Measurements from ENCODE around the gene KLF11.

Gene KLF11

DNA sequence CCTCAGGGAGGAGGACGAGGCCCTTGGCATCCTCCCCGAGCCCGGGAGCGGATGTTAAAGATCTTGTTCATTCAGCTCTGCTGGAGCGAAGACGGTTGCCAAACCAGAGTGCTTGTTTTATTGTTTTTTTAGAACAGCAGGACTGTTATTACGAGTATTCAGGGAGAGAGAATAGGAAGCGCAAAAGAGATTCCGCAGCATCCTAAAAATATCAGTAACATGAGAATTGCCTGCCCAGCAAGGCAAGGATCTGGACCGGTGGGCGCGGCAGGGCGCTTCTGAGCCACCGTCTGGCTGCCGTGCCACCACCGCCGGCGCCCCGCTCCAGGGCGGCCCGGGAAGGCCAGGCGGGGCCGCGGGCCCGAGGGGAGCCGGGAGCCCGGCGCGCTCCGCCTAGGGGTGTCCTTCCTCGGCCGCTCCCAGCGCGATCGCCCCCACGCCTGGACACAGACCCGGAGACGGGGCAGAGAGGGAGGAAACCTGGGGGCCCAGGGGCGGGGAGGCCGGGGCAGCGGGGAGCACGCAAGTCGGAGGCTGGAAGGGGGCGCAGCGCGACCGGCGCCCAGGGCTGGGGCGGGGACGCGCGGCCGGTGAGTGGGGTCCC lies 36.0 kb downstream of the KLF11 start:
- DNase-seq (ENCODE audit: low read depth), result peak; percentile 89
- TF ChIP-seq, protein P1, sequence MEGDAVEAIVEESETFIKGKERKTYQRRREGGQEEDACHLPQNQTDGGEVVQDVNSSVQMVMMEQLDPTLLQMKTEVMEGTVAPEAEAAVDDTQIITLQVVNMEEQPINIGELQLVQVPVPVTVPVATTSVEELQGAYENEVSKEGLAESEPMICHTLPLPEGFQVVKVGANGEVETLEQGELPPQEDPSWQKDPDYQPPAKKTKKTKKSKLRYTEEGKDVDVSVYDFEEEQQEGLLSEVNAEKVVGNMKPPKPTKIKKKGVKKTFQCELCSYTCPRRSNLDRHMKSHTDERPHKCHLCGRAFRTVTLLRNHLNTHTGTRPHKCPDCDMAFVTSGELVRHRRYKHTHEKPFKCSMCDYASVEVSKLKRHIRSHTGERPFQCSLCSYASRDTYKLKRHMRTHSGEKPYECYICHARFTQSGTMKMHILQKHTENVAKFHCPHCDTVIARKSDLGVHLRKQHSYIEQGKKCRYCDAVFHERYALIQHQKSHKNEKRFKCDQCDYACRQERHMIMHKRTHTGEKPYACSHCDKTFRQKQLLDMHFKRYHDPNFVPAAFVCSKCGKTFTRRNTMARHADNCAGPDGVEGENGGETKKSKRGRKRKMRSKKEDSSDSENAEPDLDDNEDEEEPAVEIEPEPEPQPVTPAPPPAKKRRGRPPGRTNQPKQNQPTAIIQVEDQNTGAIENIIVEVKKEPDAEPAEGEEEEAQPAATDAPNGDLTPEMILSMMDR (IDR thresholded peaks at IDR 0.05; ENCODE audit: low read depth, low read length, missing control alignments), result no peak
- peak overlapping the region; percentile 36 for H3K4me3 ChIP-seq (ENCODE audit: low read depth, low read length)
- in situ Hi-C loops (cut with HindIII; ENCODE audit: low sequenced_read_pairs), result no loop called here

- peak within 1 kb of the TSS; percentile 36 for H3K4me3 ChIP-seq (ENCODE audit: low read depth, low read length)
- in situ Hi-C loops (cut with HindIII; ENCODE audit: low sequenced_read_pairs), result no loop called here
- DNase-seq (ENCODE audit: low read depth), result no peak
- TF ChIP-seq, protein P1 (IDR thresholded peaks at IDR 0.05; ENCODE audit: low read depth, low read length, missing control alignments), result no peak
Measured at GRCh38 chr2:10079870-10080535, 36.7 kb downstream of the KLF11 start, which contains the start of gene CYS1. TSS of gene CYS1 (minus strand) at chr2:10080411. CDS start at chr2:10080223, 188 bp downstream.

DNA sequence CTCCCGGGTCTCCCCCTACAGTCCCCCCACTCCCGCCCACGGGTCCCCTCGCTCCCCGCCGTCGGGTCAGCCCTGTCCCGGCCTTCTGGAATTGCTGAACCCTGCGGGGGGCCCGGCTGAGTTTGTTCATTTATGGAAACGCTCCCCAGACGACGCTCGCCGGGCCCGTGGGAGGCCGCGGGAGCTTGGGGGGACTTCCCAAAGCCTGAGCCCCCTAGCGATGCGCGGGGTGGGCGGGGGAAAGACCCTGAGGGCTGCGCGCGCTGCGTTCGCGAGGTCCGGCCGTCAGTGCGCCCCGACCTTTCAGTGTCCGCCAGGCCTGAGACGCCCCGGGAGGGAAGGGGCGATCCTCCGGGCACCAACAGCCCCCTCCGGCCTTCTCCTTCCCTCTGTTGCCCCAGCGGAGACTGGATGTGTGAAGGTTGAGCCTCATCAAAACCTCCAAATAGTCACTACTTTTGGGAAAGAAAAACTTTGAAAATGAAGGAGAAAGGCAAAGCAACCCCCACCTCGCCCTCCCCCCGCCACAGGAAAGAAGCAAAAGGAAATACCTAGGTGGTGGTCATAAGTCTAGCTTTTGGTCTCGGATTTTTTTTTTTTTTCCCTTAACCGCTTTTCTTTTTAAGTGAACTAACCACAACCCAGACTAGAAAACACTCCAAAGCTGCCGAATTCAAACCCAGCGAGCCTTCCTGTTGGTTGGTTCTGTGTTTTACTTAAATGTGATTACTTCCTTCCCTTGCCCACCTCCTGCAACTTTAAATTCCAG lies 37.4 kb downstream of the KLF11 start:
- TF ChIP-seq, protein P1 (IDR thresholded peaks at IDR 0.05; ENCODE audit: low read depth, low read length, missing control alignments), result no peak
- in situ Hi-C loops (cut with HindIII; ENCODE audit: low sequenced_read_pairs), result no loop called here
- peak overlapping the region; percentile 36 for H3K4me3 ChIP-seq (ENCODE audit: low read depth, low read length)
- peak; percentile 20 for DNase-seq (ENCODE audit: low read depth)

GRCh38 chr2:10083046-10083445 lies 39.7 kb downstream of the KLF11 start:
- DNase-seq (ENCODE audit: low read depth), result no peak
- no peak overlapping the region for H3K4me3 ChIP-seq (ENCODE audit: low read depth, low read length)
- in situ Hi-C loops (cut with HindIII; ENCODE audit: low sequenced_read_pairs), result no loop called here
- TF ChIP-seq, protein P1 (IDR thresholded peaks at IDR 0.05; ENCODE audit: low read depth, low read length, missing control alignments), result no peak

DNA sequence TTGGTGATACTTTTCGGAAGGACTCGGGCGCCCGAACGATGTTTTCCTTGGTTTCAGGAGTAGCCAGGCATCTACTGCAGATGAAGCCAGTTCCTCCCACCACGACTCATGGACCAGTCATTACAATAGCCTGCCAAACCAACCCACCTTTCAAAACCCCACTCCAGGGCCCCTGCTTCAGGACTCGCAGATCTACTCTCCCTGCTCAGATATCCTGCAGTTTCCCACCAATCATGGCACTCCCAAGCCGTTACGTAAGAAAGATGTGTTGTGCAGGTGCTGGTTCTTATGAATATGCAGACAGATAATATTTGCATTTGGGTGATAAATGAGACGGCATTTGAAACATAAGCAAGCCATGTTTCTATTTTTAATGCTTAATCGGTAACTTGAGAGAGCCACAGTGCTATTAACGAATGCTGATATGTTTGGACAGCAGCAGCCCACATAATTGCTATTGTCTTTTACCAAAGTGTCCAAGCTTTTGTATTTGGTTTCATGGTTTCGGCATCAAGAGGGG lies 40.4 kb downstream of the KLF11 start:
- no peak for DNase-seq (ENCODE audit: low read depth)
- in situ Hi-C loops (cut with HindIII; ENCODE audit: low sequenced_read_pairs), result no loop called here
- no peak overlapping the region for H3K4me3 ChIP-seq (ENCODE audit: low read depth, low read length)
- TF ChIP-seq, protein P1 (IDR thresholded peaks at IDR 0.05; ENCODE audit: low read depth, low read length, missing control alignments), result no peak

GRCh38 chr2:10084223-10084865 lies 41.0 kb downstream of the KLF11 start:
- no peak for DNase-seq (ENCODE audit: low read depth)
- H3K4me3 ChIP-seq (ENCODE audit: low read depth, low read length), result no peak overlapping the region
- in situ Hi-C loops (cut with HindIII; ENCODE audit: low sequenced_read_pairs), result no loop called here
- TF ChIP-seq, protein P1 (IDR thresholded peaks at IDR 0.05; ENCODE audit: low read depth, low read length, missing control alignments), result no peak
